ENCODE results near the gene SYNPO2.
"Not testable (repeated sequence)": the region's sequence is repeated elsewhere in the genome, so short reads cannot be mapped to it uniquely, and the experiment has no call there.

The SYNPO2 gene

GRCh38 chr4:118975449-118976192 lies 87.0 kb downstream of the SYNPO2 start:
- DNase-seq (ENCODE audit: low read depth): no peak

GRCh38 chr4:118976193-118976560 lies 87.5 kb downstream of the SYNPO2 start:
- DNase-seq (ENCODE audit: low read depth): not testable (repeated sequence)

- not testable (repeated sequence) for DNase-seq (ENCODE audit: low read depth)
Measured at GRCh38 chr4:118977100-118977499, 88.4 kb downstream of the SYNPO2 start.

GRCh38 chr4:118979712-118980111 lies 91.1 kb downstream of the SYNPO2 start:
- no peak for DNase-seq (ENCODE audit: low read depth)

- no peak for DNase-seq (ENCODE audit: low read depth)
Measured at GRCh38 chr4:118981171-118981838, 92.7 kb downstream of the SYNPO2 start.

- peak; percentile 24 for DNase-seq (ENCODE audit: low read depth)
Measured at GRCh38 chr4:118981839-118982381, 93.3 kb downstream of the SYNPO2 start.

GRCh38 chr4:118983293-118983692 lies 94.6 kb downstream of the SYNPO2 start:
- DNase-seq (ENCODE audit: low read depth): no peak

GRCh38 chr4:118983831-118984230 lies 95.2 kb downstream of the SYNPO2 start:
- DNase-seq (ENCODE audit: low read depth): no peak

- DNase-seq (ENCODE audit: low read depth): no peak
Measured at GRCh38 chr4:118985170-118986000, 96.7 kb downstream of the SYNPO2 start.

GRCh38 chr4:118987959-118988634 lies 99.4 kb downstream of the SYNPO2 start:
- no peak for DNase-seq (ENCODE audit: low read depth)

GRCh38 chr4:118988635-118988972 lies 100.0 kb downstream of the SYNPO2 start:
- DNase-seq (ENCODE audit: low read depth): no peak

- DNase-seq (ENCODE audit: low read depth): no peak
Measured at GRCh38 chr4:118989098-118990080, 100.7 kb downstream of the SYNPO2 start.

- DNase-seq (ENCODE audit: low read depth): no peak
Measured at GRCh38 chr4:118991686-118992085, 103.0 kb downstream of the SYNPO2 start.

- DNase-seq (ENCODE audit: low read depth): no peak
Measured at GRCh38 chr4:118992149-118992548, 103.5 kb downstream of the SYNPO2 start.

GRCh38 chr4:118993333-118993732 lies 104.7 kb downstream of the SYNPO2 start:
- no peak for DNase-seq (ENCODE audit: low read depth)

GRCh38 chr4:118994030-118994429 lies 105.4 kb downstream of the SYNPO2 start:
- no peak for DNase-seq (ENCODE audit: low read depth)

- no peak for DNase-seq (ENCODE audit: low read depth)
Measured at GRCh38 chr4:118995693-118996391, 107.2 kb downstream of the SYNPO2 start.

GRCh38 chr4:118997601-118998000 lies 108.9 kb downstream of the SYNPO2 start:
- DNase-seq (ENCODE audit: low read depth): no peak

- no peak for DNase-seq (ENCODE audit: low read depth)
Measured at GRCh38 chr4:118999919-119000318, 111.3 kb downstream of the SYNPO2 start.

GRCh38 chr4:119000400-119000799 lies 111.7 kb downstream of the SYNPO2 start:
- no peak for DNase-seq (ENCODE audit: low read depth)

Measured in stimulated activated CD4-positive, alpha-beta T cell treated with anti-CD3 and anti-CD28 coated beads, Interleukin-2, amount 100 ng/mL, for 4 hours (primary cell).